Tibial nerve (tissue), 3 donors: Measurements from ENCODE around the gene SART3.

Source experiments
- CTCF ChIP-seq, 5 experiments: fragments of 200-600 bp in 3 of 5; fragments of 450-650 bp in 2 of 5; sonication (generic) in 3 of 5; IDR thresholded peaks; one replicate each; pipeline ENCODE4 v1.5.1; 2016 to 2019; ENCODE audit warnings: antibody characterized with exemption in 5 of 5, mild to moderate bottlenecking in 3 of 5, moderate library complexity in 2 of 5
- POLR2A ChIP-seq, 2 donors: fragments of 450-650 bp; IDR thresholded peaks; one replicate each; pipeline ENCODE4 v1.6.1; 2017; ENCODE audit warnings: antibody characterized with exemption in 2 of 2, mild to moderate bottlenecking in 2 of 2, moderate library complexity in 2 of 2

GRCh38 chr12:108511633-108512540, 49.1 kb downstream of the SART3 start:
- TF ChIP-seq CTCF (IDR thresholded peaks at IDR 0.05) (peak; percentile 85 to 94 (median 87)), POLR2A (IDR thresholded peaks at IDR 0.05) (no peak)
